Mesothelial cell of epicardium (in vitro differentiated cells): ENCODE results near the gene DYNC2H1. TPM values are rescaled to one million over a fixed set of nuclear protein-coding genes. Genes with fewer than 3 reads are reported as not detected.

ENCODE experiments used
- DNase-seq, 2 experiments: peaks; one replicate each; pipeline ENCODE4 v3.0.0; 2021; ENCODE audit warnings: low spot score in 2 of 2; ENCODE audit not compliant: unreplicated experiment in 2 of 2
- H3K27ac Mint-ChIP-seq: 2 replicates; pipeline ENCODE4 v1.8.0; 2021; ENCODE audit warnings: mixed read lengths
- H3K27me3 Mint-ChIP-seq: 2 replicates; pipeline ENCODE4 v1.8.0; 2021; ENCODE audit warnings: low read depth, mixed read lengths
- H3K36me3 Mint-ChIP-seq: 2 replicates; pipeline ENCODE4 v1.8.0; 2021; ENCODE audit warnings: mixed read lengths
- H3K4me1 Mint-ChIP-seq: 2 replicates; pipeline ENCODE4 v1.8.0; 2021; ENCODE audit warnings: mixed read lengths
- H3K4me3 Mint-ChIP-seq: 2 replicates; pipeline ENCODE4 v1.8.0; 2021; ENCODE audit warnings: mild to moderate bottlenecking, moderate library complexity, mixed read lengths
- H3K9me3 Mint-ChIP-seq: 2 replicates; pipeline ENCODE4 v1.8.0; 2021; ENCODE audit warnings: mixed read lengths
- CTCF ChIP-seq: fragments of 200-600 bp; sonication (generic); IDR thresholded peaks from one replicate; pipeline ENCODE4 v1.5.0; 2021; ENCODE audit warnings: antibody characterized with exemption; ENCODE audit not compliant: unreplicated experiment
- total RNA-seq: library from RNA; stranded (reverse); gene quantifications from 3 replicates; pipeline ENCODE4 v1.2.1, GENCODE V29; 2021

The DYNC2H1 gene
- total RNA-seq, 1 donor from 2014 or later: 18.0 TPM

GRCh38 chr11:103349595-103349994, 240.4 kb downstream of the DYNC2H1 start:
- Mint-ChIP-seq H3K4me1 (no peaks in the 10 kb centered on the region), H3K27ac (no peak overlapping the region), H3K36me3 (no peaks in the 10 kb centered on the region), H3K27me3 (no peaks in the 10 kb centered on the region), H3K9me3 (peaks cover 10% of the 10 kb centered on the region), H3K4me3 (no peak overlapping the region)
- no peak for TF ChIP-seq CTCF
- no peak for DNase-seq

DNA sequence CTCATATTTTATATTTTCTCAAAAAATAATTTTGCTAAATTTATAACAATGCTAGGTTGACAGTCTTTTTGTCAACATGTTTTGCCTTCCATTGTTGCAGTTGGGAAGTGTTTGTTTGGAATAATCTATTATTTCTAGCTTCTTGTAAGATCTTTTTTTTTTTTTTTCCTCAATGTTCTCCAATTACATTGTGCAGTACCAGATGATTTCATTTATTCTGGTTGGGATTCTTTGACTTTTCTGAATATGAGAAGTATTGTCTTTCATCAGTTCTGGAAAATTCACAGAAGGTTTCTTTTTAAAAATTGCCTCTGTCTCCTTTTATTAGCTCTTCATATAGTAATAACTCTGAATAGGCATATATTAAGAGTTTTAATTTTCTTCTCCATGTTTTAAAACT, 245.4 kb downstream of the DYNC2H1 start:
- Mint-ChIP-seq H3K9me3 (peaks cover 7% of the 10 kb centered on the region), H3K27ac (no peak overlapping the region)

DNA sequence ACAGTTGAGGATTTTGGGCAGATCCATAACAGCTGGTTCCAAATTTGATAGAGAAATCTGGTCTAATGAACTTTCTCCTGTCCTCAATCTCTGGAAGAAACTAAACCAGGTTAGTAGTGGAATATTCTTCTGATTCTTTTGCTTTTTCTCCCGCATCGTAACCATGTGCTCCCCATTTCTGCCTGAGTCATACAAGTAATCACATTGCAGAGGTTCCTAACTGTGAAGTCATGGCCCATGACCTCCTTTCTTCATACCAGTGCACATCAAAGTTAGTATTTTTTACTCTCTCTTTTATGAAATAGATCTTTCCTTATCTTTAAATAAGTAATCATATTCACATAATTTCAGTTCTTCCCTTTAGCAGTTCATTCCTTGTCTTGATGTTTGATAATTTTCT, 249.0 kb downstream of the DYNC2H1 start:
- peaks cover 10% of the 10 kb centered on the region for H3K36me3 Mint-ChIP-seq
- DNase-seq: no peak
- no peak overlapping the region for H3K27ac Mint-ChIP-seq
- H3K4me3 Mint-ChIP-seq: no peak overlapping the region
- peaks cover 9% of the 10 kb centered on the region for H3K9me3 Mint-ChIP-seq
- no peaks in the 10 kb centered on the region for H3K27me3 Mint-ChIP-seq
- no peak for TF ChIP-seq CTCF
- H3K4me1 Mint-ChIP-seq: no peaks in the 10 kb centered on the region

More for the DNA sequence above, 245.4 kb downstream of the DYNC2H1 start:
- Mint-ChIP-seq H3K4me1 (no peaks in the 10 kb centered on the region), H3K36me3 (no peaks in the 10 kb centered on the region), H3K4me3 (no peak overlapping the region), H3K27me3 (no peaks in the 10 kb centered on the region)
- no peak for DNase-seq
- no peak for TF ChIP-seq CTCF

DNA sequence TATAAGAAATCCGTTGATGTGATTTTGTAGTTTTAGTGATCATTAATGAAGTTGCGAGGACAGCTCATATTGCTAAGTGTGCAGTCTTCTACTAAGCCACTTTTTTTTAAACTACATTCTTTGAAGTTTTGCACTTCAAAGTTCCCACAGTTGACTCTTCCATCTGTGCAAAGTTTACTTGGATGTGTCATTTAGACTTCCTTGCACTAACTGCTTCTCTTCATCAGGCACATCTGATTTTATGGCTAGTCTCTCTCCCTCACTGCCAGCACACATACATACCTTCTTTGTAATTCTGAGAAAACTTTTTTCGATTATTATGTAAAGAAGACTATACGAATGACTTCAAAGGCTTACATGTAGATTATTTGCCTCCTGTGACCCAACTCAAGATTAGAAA, 250.0 kb downstream of the DYNC2H1 start:
- no peak for TF ChIP-seq CTCF
- H3K9me3 Mint-ChIP-seq: peaks cover 9% of the 10 kb centered on the region
- peaks cover 10% of the 10 kb centered on the region for H3K36me3 Mint-ChIP-seq
- DNase-seq: no peak
- H3K27me3 Mint-ChIP-seq: no peaks in the 10 kb centered on the region
- H3K4me1 Mint-ChIP-seq: no peaks in the 10 kb centered on the region
- no peak overlapping the region for H3K4me3 Mint-ChIP-seq
- no peak overlapping the region for H3K27ac Mint-ChIP-seq

GRCh38 chr11:103364687-103365086, 255.5 kb downstream of the DYNC2H1 start:
- peaks cover 10% of the 10 kb centered on the region for H3K36me3 Mint-ChIP-seq
- no peaks in the 10 kb centered on the region for H3K4me1 Mint-ChIP-seq
- TF ChIP-seq CTCF: no peak
- no peak for DNase-seq
- H3K4me3 Mint-ChIP-seq: no peak overlapping the region
- peaks cover 9% of the 10 kb centered on the region for H3K9me3 Mint-ChIP-seq
- no peaks in the 10 kb centered on the region for H3K27me3 Mint-ChIP-seq
- H3K27ac Mint-ChIP-seq: no peak overlapping the region

- no peak for TF ChIP-seq CTCF
- no peak for DNase-seq
- Mint-ChIP-seq H3K4me1 (no peaks in the 10 kb centered on the region), H3K27me3 (no peaks in the 10 kb centered on the region), H3K9me3 (peaks cover 13% of the 10 kb centered on the region), H3K27ac (no peak overlapping the region), H3K4me3 (no peak overlapping the region), H3K36me3 (peaks cover 15% of the 10 kb centered on the region)
These were observed 258.4 kb downstream of the DYNC2H1 start for GRCh38 chr11:103367650-103368049.
